ENCODE measurements around the gene CMSS1.

Gene CMSS1

DNA sequence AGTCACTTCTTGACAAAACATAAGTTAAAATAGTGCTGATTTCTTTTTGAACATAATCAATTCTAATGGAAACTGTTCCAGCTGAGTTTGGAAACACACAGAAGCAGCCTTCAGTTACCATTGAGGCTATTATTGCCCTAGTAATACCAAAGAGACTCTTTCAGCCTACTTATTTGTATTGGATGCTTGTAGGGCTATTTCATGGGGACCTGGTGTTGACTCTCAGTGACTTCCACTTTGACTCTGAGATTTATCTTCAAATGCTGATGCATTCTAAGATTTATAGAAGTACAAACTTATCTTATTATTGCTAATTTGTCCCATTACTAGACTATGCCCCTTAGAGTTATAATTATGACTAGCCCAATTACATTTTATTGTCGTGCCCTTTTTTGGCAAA is 67.4 kb downstream of the CMSS1 start:
- TF ChIP-seq, protein P1, sequence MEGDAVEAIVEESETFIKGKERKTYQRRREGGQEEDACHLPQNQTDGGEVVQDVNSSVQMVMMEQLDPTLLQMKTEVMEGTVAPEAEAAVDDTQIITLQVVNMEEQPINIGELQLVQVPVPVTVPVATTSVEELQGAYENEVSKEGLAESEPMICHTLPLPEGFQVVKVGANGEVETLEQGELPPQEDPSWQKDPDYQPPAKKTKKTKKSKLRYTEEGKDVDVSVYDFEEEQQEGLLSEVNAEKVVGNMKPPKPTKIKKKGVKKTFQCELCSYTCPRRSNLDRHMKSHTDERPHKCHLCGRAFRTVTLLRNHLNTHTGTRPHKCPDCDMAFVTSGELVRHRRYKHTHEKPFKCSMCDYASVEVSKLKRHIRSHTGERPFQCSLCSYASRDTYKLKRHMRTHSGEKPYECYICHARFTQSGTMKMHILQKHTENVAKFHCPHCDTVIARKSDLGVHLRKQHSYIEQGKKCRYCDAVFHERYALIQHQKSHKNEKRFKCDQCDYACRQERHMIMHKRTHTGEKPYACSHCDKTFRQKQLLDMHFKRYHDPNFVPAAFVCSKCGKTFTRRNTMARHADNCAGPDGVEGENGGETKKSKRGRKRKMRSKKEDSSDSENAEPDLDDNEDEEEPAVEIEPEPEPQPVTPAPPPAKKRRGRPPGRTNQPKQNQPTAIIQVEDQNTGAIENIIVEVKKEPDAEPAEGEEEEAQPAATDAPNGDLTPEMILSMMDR (IDR thresholded peaks at IDR 0.05; ENCODE audit: insufficient read depth, missing control alignments), result no peak
- FAIRE-seq (no peak), DNase-seq (ENCODE audit: insufficient read length, low spot score) (no peak)

DNA sequence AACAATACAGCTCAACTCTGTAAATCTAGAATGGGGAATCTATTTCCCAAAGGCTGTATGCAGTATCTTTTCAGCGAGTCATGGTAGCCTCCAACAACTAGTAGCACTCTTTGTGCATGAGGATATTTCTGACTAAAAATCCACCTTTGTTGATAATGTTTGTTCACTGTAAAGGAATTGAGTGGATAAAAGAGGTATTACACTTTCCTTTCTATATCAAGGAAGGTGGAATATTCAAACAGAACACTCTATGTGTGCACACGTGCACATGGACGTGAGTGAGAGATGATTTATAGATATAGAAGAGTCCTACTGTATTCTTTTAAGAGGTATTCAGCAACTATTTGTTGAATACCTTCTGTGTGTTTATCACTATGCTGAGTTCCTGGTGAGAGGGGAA is 68.2 kb downstream of the CMSS1 start:
- TF ChIP-seq, protein P1 (IDR thresholded peaks at IDR 0.05; ENCODE audit: insufficient read depth, missing control alignments), result no peak
- no peak for FAIRE-seq
- DNase-seq (ENCODE audit: insufficient read length, low spot score), result no peak

DNA sequence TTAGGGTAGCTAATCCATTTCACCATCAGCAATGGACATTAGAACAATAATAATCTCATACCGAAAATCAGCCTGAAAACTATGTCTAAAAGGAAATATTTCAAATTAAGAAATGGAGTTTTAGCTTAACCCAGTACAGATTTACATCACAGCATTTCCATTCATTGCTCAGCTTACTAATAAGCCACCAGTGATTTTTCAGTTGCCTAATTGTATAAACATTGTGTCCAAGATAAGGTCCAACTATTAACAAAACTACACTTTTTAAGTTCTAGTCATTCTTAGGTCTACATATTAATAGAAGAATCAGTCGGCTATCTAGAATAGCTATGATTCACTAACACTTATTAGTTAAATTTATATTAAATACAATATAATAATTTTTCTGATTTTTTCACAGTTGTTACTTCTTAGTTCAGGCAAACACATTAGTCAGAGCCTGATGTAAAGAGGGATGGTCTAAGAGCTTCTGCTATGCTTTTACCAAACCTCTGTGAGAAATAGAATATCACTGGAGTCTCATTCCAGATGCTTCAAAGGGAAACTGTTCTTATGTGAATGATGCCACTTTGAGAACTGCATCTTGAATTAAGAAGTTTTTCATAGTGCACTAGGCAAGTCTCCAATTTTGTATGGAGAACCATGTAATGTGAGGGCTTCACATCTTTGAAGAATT is 74.1 kb downstream of the CMSS1 start:
- DNase-seq (ENCODE audit: insufficient read length, low spot score) (no peak), FAIRE-seq (no peak)
- TF ChIP-seq, protein P1 (IDR thresholded peaks at IDR 0.05; ENCODE audit: insufficient read depth, missing control alignments), result no peak

DNA sequence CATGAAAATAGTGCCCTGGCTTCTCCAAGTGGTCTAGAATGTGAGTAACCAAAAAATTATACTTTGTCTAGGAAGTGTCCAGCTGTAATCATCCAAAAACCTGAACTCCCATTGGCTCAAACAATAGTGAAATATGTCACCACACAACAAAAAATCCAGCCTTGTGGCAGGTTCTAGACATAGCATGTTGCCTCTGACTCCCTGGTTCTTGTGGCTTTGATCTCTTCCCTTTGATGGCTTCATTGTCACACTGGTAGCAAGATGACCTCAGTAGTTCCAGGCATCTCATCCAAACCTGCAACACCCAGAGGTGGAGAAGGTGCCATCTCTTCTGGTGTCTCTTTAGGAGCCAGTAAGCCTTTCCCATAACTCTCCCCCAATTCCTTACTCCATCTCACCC is 74.7 kb downstream of the CMSS1 start:
- TF ChIP-seq, protein P1 (IDR thresholded peaks at IDR 0.05; ENCODE audit: insufficient read depth, missing control alignments), result no peak
- DNase-seq (ENCODE audit: insufficient read length, low spot score) (no peak), FAIRE-seq (no peak)

DNA sequence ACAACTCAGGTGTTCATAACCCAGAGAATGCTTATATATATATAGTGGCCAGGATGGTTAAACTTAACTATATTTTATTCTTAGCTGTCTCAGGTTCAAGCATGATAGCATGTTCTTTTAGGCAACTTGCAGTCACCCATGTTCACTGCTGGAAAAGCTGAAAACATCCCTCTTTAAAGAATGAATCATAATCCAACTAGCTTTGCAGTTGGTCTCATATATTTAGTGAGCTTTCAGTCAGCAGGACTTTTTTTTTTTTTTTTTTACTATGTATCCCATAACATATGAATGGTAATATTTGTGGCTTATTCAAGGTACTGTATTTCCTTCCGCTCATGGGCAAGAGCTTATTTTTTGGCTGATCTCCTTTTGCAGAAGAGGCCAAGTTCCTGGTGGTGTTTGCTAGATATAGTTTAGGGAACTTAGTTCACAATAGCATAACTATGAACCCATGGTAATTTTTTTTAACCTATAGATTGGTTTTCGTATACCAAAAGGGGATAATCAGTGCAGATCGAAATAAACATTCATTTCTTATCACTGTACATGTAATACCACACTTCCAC is 77.6 kb downstream of the CMSS1 start:
- TF ChIP-seq, protein P1 (IDR thresholded peaks at IDR 0.05; ENCODE audit: insufficient read depth, missing control alignments), result no peak
- no peak for DNase-seq (ENCODE audit: insufficient read length, low spot score)
- FAIRE-seq, result no peak

DNA sequence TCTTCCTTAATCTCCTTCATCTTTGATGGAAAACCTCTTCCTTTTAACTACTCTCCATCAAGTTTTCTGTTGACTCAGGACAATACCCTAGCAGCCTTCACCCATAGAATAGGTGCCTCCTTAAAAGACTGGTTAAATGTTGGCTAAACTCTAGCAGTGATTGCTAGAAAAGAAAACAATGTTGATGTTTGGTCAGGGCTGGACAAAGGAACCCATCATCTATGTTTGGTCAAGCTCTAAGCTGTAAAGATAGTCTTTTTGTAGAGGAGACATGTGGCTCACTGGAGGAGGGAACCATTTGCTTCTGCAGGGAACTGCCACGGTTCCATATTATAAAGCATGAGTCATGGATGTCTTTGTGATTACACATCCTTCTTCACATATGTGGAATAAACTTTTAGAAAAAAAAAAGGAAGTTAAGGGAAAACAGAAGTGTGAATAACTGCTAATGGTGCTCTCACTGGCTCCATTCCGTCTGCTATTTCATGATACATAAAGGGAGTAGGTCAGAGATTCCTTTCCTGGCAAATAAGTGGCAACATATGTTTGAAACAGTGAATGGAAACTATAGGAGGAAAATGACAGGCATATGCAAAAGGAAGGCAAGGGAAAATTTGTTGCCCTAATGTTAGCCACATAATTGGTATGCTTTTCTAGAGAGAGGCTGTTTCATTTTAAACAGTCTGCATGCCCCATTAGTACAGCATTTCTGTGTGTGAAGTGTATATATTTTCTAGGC is 78.2 kb downstream of the CMSS1 start:
- DNase-seq (ENCODE audit: insufficient read length, low spot score), result no peak
- no peak for FAIRE-seq
- TF ChIP-seq, protein P1 (IDR thresholded peaks at IDR 0.05; ENCODE audit: insufficient read depth, missing control alignments), result no peak

DNA sequence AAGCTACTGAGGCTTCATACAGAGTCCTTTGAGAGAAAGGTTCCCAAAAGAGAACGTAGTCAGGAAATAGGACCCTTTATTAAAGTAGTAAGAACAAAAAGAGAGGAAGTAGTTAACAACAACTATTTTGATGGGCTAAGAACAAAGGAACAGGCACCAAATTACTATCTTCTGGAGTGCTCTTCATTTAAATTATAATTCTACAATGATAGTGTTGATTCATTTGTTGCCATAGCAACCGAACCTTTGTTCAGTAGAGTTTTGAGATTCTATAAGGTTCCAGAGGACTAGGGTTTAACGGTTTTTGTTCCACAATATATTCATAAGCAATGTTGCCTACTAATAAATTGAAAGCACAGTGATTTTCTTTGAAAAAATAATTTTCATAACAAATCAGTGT is 78.8 kb downstream of the CMSS1 start:
- DNase-seq (ENCODE audit: insufficient read length, low spot score) (no peak), FAIRE-seq (no peak)

More for the DNA sequence above, 78.8 kb downstream of the CMSS1 start:
- TF ChIP-seq, protein P1 (IDR thresholded peaks at IDR 0.05; ENCODE audit: insufficient read depth, missing control alignments), result no peak

Data from D721Med (cell line).